OCI-LY7 (cell line): Measurements from ENCODE around the gene VPS54. TPM values are rescaled to one million over a fixed set of nuclear protein-coding genes. Genes with fewer than 3 reads are reported as not detected.

Experiments used
- BruUV-seq: library from RNA; stranded (reverse); fragments of 400-500 nt; replicated peaks from 2 replicates; lab custom pipeline; 2021; lab: Mats Ljungman, UMichigan
- CTCF ChIA-PET: fragments of 300-600 bp; sonication (Branson Sonifier 250); formaldehyde crosslinking; loops from one replicate; lab custom pipeline; 2022; ENCODE audit warnings: antibody characterized with exemption; ENCODE audit not compliant: unreplicated experiment; lab: Charles Lee
- POLR2A ChIA-PET: fragments of 300-600 bp; sonication (Branson Sonifier 250); formaldehyde crosslinking; loops from one replicate; lab custom pipeline; 2022; ENCODE audit warnings: antibody characterized with exemption; lab: Charles Lee
- DNase-seq: peaks from one replicate; pipeline ENCODE4 v3.0.0-alpha.2; 2015; ENCODE audit warnings: low spot score
- H2AFZ ChIP-seq: fragments of 200-600 bp; sonication (generic), shearing (Covaris generic); 2 replicates; pipeline ENCODE4 v1.6.1; 2014; ENCODE audit warnings: mild to moderate bottlenecking, antibody characterized with exemption, low read length, moderate library complexity
- H3K27ac ChIP-seq: fragments of 200-600 bp; sonication (generic); 2 replicates; pipeline ENCODE4 v1.5.1; 2014; ENCODE audit warnings: mixed run types, low read depth, mild to moderate bottlenecking, moderate library complexity, low read length, inconsistent platforms; ENCODE audit not compliant: poor library complexity, severe bottlenecking
- H3K36me3 ChIP-seq: fragments of 200-600 bp; sonication (generic); 2 replicates; pipeline ENCODE4 v1.6.1; 2014; ENCODE audit warnings: mild to moderate bottlenecking, antibody characterized with exemption, low read length, moderate library complexity, mixed read lengths; ENCODE audit not compliant: insufficient read depth
- H3K4me1 ChIP-seq: fragments of 200-600 bp; sonication (generic); 2 replicates; pipeline ENCODE4 v1.5.1; 2014; ENCODE audit warnings: mild to moderate bottlenecking, low read length; ENCODE audit not compliant: insufficient read depth, poor library complexity, severe bottlenecking
- H3K4me2 ChIP-seq: fragments of 200-600 bp; sonication (generic); 2 replicates; pipeline ENCODE4 v1.6.1; 2014; ENCODE audit warnings: mild to moderate bottlenecking, low read length
- H3K4me3 ChIP-seq: fragments of 200-600 bp; sonication (generic); 2 replicates; pipeline ENCODE4 v1.5.1; 2014; ENCODE audit warnings: mild to moderate bottlenecking, low read depth, low read length; ENCODE audit not compliant: poor library complexity, severe bottlenecking
- H3K79me2 ChIP-seq: fragments of 200-600 bp; sonication (generic); 2 replicates; pipeline ENCODE4 v1.6.1; 2016; ENCODE audit warnings: low read depth, mild to moderate bottlenecking, low read length, moderate library complexity, mixed read lengths; ENCODE audit not compliant: insufficient read depth
- H3K9me2 ChIP-seq: fragments of 200-600 bp; sonication (generic); 2 replicates; pipeline ENCODE4 v1.6.1; 2016; ENCODE audit warnings: mild to moderate bottlenecking, low read length, mixed read lengths; ENCODE audit not compliant: insufficient read depth
- H3K9me3 ChIP-seq: fragments of 200-600 bp; sonication (generic); 2 replicates; pipeline ENCODE4 v1.6.1; 2014; ENCODE audit warnings: mild to moderate bottlenecking, mixed run types, low read length, mixed read lengths
- H4K20me1 ChIP-seq: fragments of 200-600 bp; sonication (generic); 2 replicates; pipeline ENCODE4 v1.6.1; 2014; ENCODE audit warnings: mild to moderate bottlenecking, antibody characterized with exemption, low read length, moderate library complexity, mixed read lengths; ENCODE audit not compliant: insufficient read depth
- EZH2phosphoT487 ChIP-seq: fragments of 200-600 bp; sonication (generic); IDR thresholded peaks from 2 replicates; pipeline ENCODE4 v1.6.1; 2018; ENCODE audit warnings: low read depth, borderline replicate concordance, mild to moderate bottlenecking, mixed run types, antibody characterized with exemption, low read length, moderate library complexity, mixed read lengths
- intact Hi-C: fragments of 100-400 bp; cut with micrococcal nuclease; formaldehyde crosslinking; loops from one replicate; pipeline ENCODE4 v1.10.0; 2022; ENCODE audit not compliant: unreplicated experiment
- total RNA-seq, 2 experiments: library from RNA; depleted of rRNA in 1 of 2; stranded (reverse); fragments of >200 nt in 1 of 2; shearing (Covaris generic) in 1 of 2; gene quantifications; 2 replicates each; pipeline ENCODE4 v1.2.3, GENCODE V29; 2014 to 2022
- TF ChIP-seq, protein P1 (sequence below): fragments of 200-600 bp; sonication (generic); conservative IDR thresholded peaks from 2 replicates; pipeline ENCODE4 v1.5.1; 2014; ENCODE audit warnings: mild to moderate bottlenecking, antibody characterized with exemption, low read length, moderate library complexity, mixed read lengths

The VPS54 gene
- total RNA-seq, 2 experiments from 2014 or later: 14.7 to 17.8 TPM

DNA sequence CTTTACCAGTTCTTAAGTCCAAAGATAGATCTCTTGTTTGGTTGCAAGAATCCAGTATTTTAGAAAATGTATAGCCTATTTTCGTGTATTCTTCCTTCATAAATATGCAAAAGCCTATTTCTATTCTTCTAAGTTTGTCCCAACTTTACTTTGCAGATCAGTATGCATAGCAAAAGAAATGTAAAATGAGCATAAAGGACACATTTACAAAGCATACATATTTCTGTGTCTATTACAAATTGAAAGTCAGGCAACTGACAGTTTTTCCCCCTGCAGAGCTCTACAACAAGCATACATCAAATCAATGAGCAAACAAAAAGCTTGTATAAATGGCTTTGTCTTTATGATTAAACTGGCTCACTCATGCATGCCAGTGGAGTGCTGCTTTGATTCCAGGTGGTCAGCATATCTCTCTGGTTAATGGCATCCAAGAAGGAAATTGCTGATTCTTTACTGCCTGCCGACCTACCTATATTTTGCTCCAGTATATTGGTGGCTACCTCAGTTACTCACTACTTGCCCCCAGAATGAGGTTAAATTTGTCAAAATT is 10.0 kb upstream of the VPS54 start:
- H2AFZ ChIP-seq: no peak overlapping the region
- peaks cover 13% of the 10 kb centered on the region for H3K4me1 ChIP-seq
- no peak overlapping the region for H3K4me2 ChIP-seq
- TF ChIP-seq, protein P1, sequence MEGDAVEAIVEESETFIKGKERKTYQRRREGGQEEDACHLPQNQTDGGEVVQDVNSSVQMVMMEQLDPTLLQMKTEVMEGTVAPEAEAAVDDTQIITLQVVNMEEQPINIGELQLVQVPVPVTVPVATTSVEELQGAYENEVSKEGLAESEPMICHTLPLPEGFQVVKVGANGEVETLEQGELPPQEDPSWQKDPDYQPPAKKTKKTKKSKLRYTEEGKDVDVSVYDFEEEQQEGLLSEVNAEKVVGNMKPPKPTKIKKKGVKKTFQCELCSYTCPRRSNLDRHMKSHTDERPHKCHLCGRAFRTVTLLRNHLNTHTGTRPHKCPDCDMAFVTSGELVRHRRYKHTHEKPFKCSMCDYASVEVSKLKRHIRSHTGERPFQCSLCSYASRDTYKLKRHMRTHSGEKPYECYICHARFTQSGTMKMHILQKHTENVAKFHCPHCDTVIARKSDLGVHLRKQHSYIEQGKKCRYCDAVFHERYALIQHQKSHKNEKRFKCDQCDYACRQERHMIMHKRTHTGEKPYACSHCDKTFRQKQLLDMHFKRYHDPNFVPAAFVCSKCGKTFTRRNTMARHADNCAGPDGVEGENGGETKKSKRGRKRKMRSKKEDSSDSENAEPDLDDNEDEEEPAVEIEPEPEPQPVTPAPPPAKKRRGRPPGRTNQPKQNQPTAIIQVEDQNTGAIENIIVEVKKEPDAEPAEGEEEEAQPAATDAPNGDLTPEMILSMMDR: no peak
- TF ChIP-seq EZH2phosphoT487: no peak
- no peak for DNase-seq
- H3K36me3 ChIP-seq: no peaks in the 10 kb centered on the region
- CTCF ChIA-PET: no interaction called here
- H3K4me3 ChIP-seq: no peak overlapping the region
- intact Hi-C loops: no loop called here
- no peak overlapping the region for H3K27ac ChIP-seq
- H3K9me3 ChIP-seq: no peaks in the 10 kb centered on the region
- POLR2A ChIA-PET: interaction anchor here (0.6 to 1.4 kb wide), 4 partner anchors 10 to 1688 kb away, joined by 3 to 4 read pairs (median 4); partner anchors contain the start of gene VPS54
- H3K9me2 ChIP-seq: no peaks in the 10 kb centered on the region
- BruUV-seq: no TSS peak
- no peaks in the 10 kb centered on the region for H3K79me2 ChIP-seq
- H4K20me1 ChIP-seq: no peaks in the 10 kb centered on the region

DNA sequence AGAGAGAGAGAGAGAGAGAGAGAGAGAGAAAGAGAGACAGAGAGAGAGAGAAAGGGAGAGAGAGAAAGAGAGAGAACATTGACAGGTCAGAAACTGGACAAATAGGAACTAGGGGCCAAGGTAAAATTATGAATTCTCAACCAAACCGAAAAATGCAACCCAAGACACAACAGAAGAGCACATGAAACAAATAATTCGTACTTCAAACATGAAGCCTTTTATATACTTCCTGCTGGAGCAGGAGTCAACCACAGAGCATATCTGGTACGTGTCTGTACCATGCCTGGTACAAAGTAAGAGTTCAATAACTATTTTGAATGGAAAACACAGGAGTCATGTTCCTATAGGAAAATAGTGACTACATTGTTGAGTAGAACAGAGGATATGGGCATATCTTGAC is 6.5 kb upstream of the VPS54 start:
- H3K9me3 ChIP-seq: no peaks in the 10 kb centered on the region
- BruUV-seq: no TSS peak
- ChIA-PET CTCF (no interaction called here), POLR2A (no interaction called here)
- intact Hi-C loops: no loop called here
- H3K4me3 ChIP-seq: no peak overlapping the region
- TF ChIP-seq, protein P1: no peak
- TF ChIP-seq EZH2phosphoT487: no peak
- no peaks in the 10 kb centered on the region for H4K20me1 ChIP-seq
- H3K4me1 ChIP-seq: peaks cover 26% of the 10 kb centered on the region
- H2AFZ ChIP-seq: peak overlapping the region; percentile 83
- no peaks in the 10 kb centered on the region for H3K9me2 ChIP-seq
- no peaks in the 10 kb centered on the region for H3K79me2 ChIP-seq
- H3K4me2 ChIP-seq: peak overlapping the region; percentile 28; the same call in 1 of the 2 replicates
- peak; percentile 49 for DNase-seq
- H3K27ac ChIP-seq: no peak overlapping the region
- H3K36me3 ChIP-seq: no peaks in the 10 kb centered on the region

DNA sequence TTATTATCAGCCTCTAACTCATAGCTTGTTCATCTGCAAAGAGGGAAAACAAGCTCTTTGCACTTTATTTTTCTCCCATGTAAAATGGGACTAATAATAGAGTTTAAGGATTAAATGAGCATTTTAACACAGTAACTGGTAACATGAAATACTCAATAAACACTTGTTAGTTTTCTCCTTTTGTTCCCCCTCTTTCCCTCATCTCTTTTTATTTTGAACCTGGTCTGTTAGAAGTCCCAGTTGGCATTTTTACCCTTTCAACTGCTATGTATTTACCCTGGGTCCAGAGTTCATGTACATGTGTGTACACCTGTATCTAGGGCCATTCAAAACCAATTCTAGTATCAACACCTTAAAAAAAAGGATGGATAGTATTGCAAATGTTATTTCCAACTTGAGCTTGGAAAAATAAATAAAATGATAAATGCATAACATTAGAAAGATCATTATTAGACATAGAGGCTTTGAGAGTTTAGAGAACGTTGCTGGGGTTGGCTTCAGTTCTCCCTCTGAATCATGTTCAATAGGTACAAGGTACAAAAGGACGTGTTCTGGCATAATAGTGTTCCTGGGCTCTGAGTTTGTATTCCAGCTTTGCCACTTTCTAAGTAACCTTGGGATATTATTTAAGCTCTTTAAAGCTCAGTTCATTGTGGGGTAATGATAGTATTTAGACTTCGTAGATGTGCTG is 5.2 kb upstream of the VPS54 start:
- Histone ChIP-seq H3K9me3 (no peaks in the 10 kb centered on the region), H3K36me3 (no peaks in the 10 kb centered on the region), H3K9me2 (no peaks in the 10 kb centered on the region), H3K4me3 (no peak overlapping the region), H4K20me1 (no peaks in the 10 kb centered on the region), H3K4me1 (peaks cover 38% of the 10 kb centered on the region), H2AFZ (peak overlapping the region; percentile 59; the same call in 1 of the 2 replicates), H3K4me2 (no peak overlapping the region), H3K79me2 (no peaks in the 10 kb centered on the region), H3K27ac (no peak overlapping the region)
- ChIA-PET CTCF (no interaction called here), POLR2A (interaction anchor here (0.8 to 1.7 kb wide), 4 partner anchors 8 to 204 kb away, joined by 3 read pairs; no protein-coding TSS in a partner anchor)
- intact Hi-C loops: no loop called here
- no peak for DNase-seq
- BruUV-seq: no TSS peak
- TF ChIP-seq, protein P1: no peak
- no peak for TF ChIP-seq EZH2phosphoT487
